Heart right ventricle (tissue), 16 donors: ENCODE measurements around the gene NEFH. TPM values are rescaled to one million over a fixed set of nuclear protein-coding genes. Genes with fewer than 3 reads are reported as not detected.

Experiments used
- ATAC-seq, 8 donors: fragments of 200-7000 bp; cut with Tn5 transposase; one replicate each; pipeline ENCODE4 v1.9.1; 2020; ENCODE audit warnings: mild to moderate bottlenecking in 8 of 8, moderate library complexity in 8 of 8, moderate number of reproducible peaks in 1 of 8
- DNase-seq, 2 donors: peaks; one replicate each; pipeline ENCODE4 v3.0.0-alpha.2; 2020
- H3K27ac ChIP-seq, 10 donors: fragments of 200-600 bp; sonication (generic) in 2 of 10; one replicate each; pipeline versions ENCODE4 v1.5.0 to v1.8.0; 2020 to 2022; ENCODE audit warnings: mild to moderate bottlenecking in 3 of 10
- H3K27me3 ChIP-seq, 7 donors: fragments of 200-600 bp; one replicate each; pipeline ENCODE4 v1.8.0; 2021 to 2022; ENCODE audit warnings: mild to moderate bottlenecking in 2 of 7
- H3K36me3 ChIP-seq, 9 donors: fragments of 200-600 bp; sonication (generic) in 1 of 9; one replicate each; pipeline versions ENCODE4 v1.5.0 to v1.8.0; 2020 to 2022; ENCODE audit warnings: mild to moderate bottlenecking in 2 of 9
- H3K4me1 ChIP-seq, 9 donors: fragments of 200-600 bp; sonication (generic) in 1 of 9; one replicate each; pipeline versions ENCODE4 v1.5.0 to v1.8.0; 2020 to 2022; ENCODE audit warnings: mild to moderate bottlenecking in 4 of 9
- H3K4me3 ChIP-seq, 10 donors: fragments of 200-600 bp; sonication (generic) in 2 of 10; one replicate each; pipeline versions ENCODE4 v1.5.0 to v1.8.0; 2020 to 2022; ENCODE audit warnings: mild to moderate bottlenecking in 7 of 10, moderate library complexity in 2 of 10
- H3K9me3 ChIP-seq, 11 donors: fragments of 200-600 bp in 10 of 11; sonication (generic) in 2 of 11; one replicate each; pipeline versions ENCODE4 v1.5.0 to v1.8.0; 2013 to 2022; ENCODE audit warnings: mild to moderate bottlenecking in 2 of 11, control low read depth in 1 of 11, moderate library complexity in 1 of 11
- WGBS, 2 donors: extraction: QIAGEN DNeasy Blood & Tissue Kit; methylation state at CpG; one replicate each; pipeline ENCODE4 v1.1.7; 2013; ENCODE audit warnings: inconsistent platforms in 1 of 2; 5-methylcytosine and 5-hydroxymethylcytosine counted together
- intact Hi-C, 10 donors: fragments of 100-400 bp; cut with DNase I; formaldehyde crosslinking; loops; one replicate each; pipeline versions ENCODE4 v1.11.1 to v1.14.2; 2022
- polyA plus RNA-seq, 2 donors: library from polyadenylated mRNA; stranded (reverse); fragments of 200-250 nt; gene quantifications; one replicate each; pipeline ENCODE4 v1.2.3, GENCODE V29; 2013
- total RNA-seq, 10 donors: library from RNA; stranded (reverse); fragmentation: NEBNext Ultra II Directional in 3 of 10; extraction: Animal tissue kit (Norgen Biotek cat#: 25700) in 3 of 10; gene quantifications; one replicate each; pipeline versions ENCODE4 v1.2.1 to v1.2.4, GENCODE V29; 2021 to 2023
- TF ChIP-seq, protein P1 (sequence below), 9 donors: fragments of 200-600 bp; sonication (generic) in 2 of 9; IDR thresholded peaks; one replicate each; pipeline versions ENCODE4 v1.5.0 to v1.8.0; 2021 to 2022; ENCODE audit warnings: antibody characterized with exemption in 9 of 9, mild to moderate bottlenecking in 5 of 9, moderate library complexity in 1 of 9
- donor health status: Arrhythmogenic right ventricular cardiomyopathy.
- donor health status: ischemic (EF 13 %, LVEDD 7.1; RV severe dilation, severe dysfunction).
- donor health status: healthy with polysubstance abuse.
- donor health status: DM: no; HTN: yes; CAD: no.
- donor health status: DM: no; HTN: no; CAD: no.
- donor health status: ischemic (EF 25% LVEDD 6.9; RV normal size, moderate dysfunction).
- donor health status: ischemic (EF 25% LVEDD 5.7; RV mildly dilated, moderate dysfunction).
- donor health status: healthy.
- donor health status: DM: yes; HTN: yes; CAD: no.
- donor health status: Ischemic cardiomyopathy.
- donor health status: ischemic (EF 35%, LVEDD 5.7; RV mildly dilated, moderate dysfunction).
- donor health status: nonischemic (EF 11% LVEDD 7.7; RV severe dilation, severe dysfunction).
- donor health status: DM: yes; HTN: yes; CAD: no.
- donor health status: PGD.
- donor health status: ischemic (EF 29% LVEDD 5.4; RV normal size, mild dysfunction).
- donor health status: nonischemic (EF 23%, LVEDD 6.1; RV moderate dilation, normal function).

Gene NEFH
- total and polyA plus RNA-seq, 12 donors = 0.07 to 0.60 (median 0.18) TPM; not detected in 3

DNA sequence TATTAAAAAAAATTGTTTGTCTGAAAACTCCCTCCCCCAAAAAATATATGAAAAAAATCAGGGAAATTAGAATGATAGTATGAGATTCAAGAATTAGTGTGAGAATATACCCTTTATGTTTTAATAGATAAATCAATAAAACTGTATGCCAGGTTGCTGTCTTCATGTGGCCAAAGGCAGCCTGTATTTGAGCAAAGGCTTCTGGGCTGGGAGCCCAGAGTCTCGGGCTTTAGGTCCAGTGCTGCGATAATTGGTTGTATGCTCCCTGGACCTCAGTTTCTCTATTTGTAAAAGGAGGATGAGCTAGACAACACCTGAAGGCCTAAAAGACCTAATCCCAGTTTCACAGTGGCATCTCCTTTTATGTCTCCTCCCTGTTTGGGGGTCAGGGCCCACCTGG, 43.7 kb downstream of the NEFH start:
- no peak overlapping the region for H3K27ac ChIP-seq
- TF ChIP-seq, protein P1, sequence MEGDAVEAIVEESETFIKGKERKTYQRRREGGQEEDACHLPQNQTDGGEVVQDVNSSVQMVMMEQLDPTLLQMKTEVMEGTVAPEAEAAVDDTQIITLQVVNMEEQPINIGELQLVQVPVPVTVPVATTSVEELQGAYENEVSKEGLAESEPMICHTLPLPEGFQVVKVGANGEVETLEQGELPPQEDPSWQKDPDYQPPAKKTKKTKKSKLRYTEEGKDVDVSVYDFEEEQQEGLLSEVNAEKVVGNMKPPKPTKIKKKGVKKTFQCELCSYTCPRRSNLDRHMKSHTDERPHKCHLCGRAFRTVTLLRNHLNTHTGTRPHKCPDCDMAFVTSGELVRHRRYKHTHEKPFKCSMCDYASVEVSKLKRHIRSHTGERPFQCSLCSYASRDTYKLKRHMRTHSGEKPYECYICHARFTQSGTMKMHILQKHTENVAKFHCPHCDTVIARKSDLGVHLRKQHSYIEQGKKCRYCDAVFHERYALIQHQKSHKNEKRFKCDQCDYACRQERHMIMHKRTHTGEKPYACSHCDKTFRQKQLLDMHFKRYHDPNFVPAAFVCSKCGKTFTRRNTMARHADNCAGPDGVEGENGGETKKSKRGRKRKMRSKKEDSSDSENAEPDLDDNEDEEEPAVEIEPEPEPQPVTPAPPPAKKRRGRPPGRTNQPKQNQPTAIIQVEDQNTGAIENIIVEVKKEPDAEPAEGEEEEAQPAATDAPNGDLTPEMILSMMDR (IDR thresholded peaks at IDR 0.05) = no peak
- no peaks in the 10 kb centered on the region for H3K9me3 ChIP-seq
- ATAC-seq = no peak
- H3K4me3 ChIP-seq = no peak overlapping the region
- H3K36me3 ChIP-seq = peaks cover 0 to 100% (median 80%) of the 10 kb centered on the region in 9 donors
- no peaks in the 10 kb centered on the region for H3K27me3 ChIP-seq
- no peak for DNase-seq
- WGBS, 2 donors = 88 to 93% methylated on average over 2 of the region's 2 CpGs
- intact Hi-C loops = loop anchor here in 6 of 10 donors (1.0 to 10.0 kb wide), 4 partner anchors 126 to 229 kb away; no protein-coding TSS in a partner anchor
- H3K4me1 ChIP-seq = no peaks in the 10 kb centered on the region

DNA sequence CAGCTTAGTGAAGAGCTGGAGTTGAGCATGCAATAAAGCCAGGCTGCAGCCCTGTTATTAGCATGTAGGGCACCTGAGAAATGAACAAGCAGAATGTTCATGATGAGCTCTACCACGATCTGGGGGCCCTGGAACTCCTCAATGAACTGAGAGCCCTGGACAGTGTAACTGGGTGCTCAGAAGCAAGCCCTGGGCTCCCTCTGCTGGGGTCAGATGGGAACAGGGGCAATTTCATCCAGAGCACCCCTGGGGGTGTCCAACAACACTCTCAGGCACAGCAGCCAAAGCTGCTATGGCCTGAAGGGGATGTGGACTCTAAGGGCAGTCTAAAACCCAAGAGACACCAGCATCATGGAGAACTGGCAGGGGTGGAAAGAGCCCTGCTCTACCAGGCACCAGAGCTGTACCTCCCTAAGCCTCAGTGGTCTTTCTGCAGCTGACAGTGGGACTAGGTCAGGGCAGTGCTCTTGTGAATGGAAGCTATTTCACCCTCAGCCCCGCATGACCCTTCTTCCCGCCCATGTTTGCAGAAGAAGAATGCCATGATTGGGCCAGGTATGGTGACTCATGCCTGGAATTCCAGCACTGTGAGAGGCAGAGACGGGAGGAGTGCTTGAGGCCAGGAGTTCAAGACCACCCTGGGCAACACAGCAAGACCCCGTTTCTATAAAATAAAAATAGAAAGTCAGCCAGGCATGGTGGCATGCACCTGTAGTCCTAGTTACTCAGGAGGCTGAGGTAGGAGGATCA, 44.6 kb downstream of the NEFH start:
- TF ChIP-seq, protein P1 (IDR thresholded peaks at IDR 0.05) = peak; percentile 20 to 54 (median 49)
- peak in 7 of 8 donors; percentile 38 to 86 (median 73) for ATAC-seq
- H3K4me3 ChIP-seq = no peak overlapping the region
- H3K36me3 ChIP-seq = peaks cover 0 to 100% (median 78%) of the 10 kb centered on the region in 9 donors
- DNase-seq = peak in 1 of 2 donors; percentile 10
- no peaks in the 10 kb centered on the region for H3K4me1 ChIP-seq
- no peaks in the 10 kb centered on the region for H3K9me3 ChIP-seq
- no peak overlapping the region for H3K27ac ChIP-seq
- 66 to 67% methylated on average over 5 of the region's 5 CpGs for WGBS, 2 donors
- H3K27me3 ChIP-seq = no peaks in the 10 kb centered on the region
- intact Hi-C loops = loop anchor here (1.0 to 10.0 kb wide), 4 partner anchors 127 to 230 kb away; no protein-coding TSS in a partner anchor

DNA sequence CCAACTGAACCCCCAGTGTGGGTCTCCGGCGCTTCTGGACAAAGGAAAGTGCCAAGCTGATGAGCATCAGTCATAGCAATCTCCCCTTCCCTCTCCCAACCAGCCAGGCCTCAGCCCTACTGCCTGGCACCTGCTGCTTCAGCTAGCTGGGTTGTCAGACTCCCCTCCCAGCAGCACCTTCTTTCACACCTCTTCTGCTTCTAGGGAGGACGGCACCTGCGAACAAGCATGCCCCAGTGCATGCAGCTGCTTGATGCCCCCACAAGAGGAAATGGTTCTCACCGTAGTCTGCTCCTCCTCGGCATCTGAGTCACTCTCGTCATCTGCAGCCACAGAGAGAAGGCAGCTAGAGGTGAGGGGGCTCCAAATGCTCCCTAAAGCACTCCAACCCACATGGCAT, 48.1 kb downstream of the NEFH start:
- Histone ChIP-seq H3K27ac (no peak overlapping the region), H3K4me3 (no peak overlapping the region), H3K36me3 (peaks cover 0 to 100% (median 79%) of the 10 kb centered on the region in 9 donors), H3K4me1 (no peaks in the 10 kb centered on the region), H3K27me3 (no peaks in the 10 kb centered on the region), H3K9me3 (no peaks in the 10 kb centered on the region)
- TF ChIP-seq, protein P1 (IDR thresholded peaks at IDR 0.05) = no peak
- ATAC-seq = no peak
- intact Hi-C loops = loop anchor here in 6 of 10 donors (5.0 to 10.0 kb wide), 3 partner anchors 131 to 233 kb away; no protein-coding TSS in a partner anchor
- WGBS, 2 donors = 94 to 97% methylated on average over 7 of the region's 7 CpGs
- no peak for DNase-seq

DNA sequence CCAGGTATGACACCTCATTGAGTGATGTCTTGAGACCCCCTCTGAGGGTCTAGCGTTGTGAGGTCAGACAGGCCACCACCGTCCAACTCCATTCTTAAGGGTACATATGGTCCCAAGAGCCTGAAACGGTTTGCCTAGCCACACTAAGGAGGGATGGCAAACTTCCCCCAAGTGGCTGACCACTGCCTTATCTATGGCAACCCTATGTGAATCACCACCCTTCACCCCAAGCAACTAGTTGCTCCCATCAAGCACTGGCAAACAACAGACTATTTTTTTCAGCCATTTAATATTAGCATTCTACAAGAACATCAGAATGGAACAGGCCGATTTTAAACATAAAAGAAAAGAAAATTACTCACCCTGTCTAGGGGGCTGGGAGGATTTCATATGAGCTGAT, 50.7 kb downstream of the NEFH start:
- Histone ChIP-seq H3K27me3 (no peaks in the 10 kb centered on the region), H3K9me3 (peaks cover 0 to 7% (median 0%) of the 10 kb centered on the region in 11 donors), H3K4me1 (no peaks in the 10 kb centered on the region), H3K4me3 (no peak overlapping the region), H3K27ac (no peak overlapping the region), H3K36me3 (peaks cover 0 to 100% (median 69%) of the 10 kb centered on the region in 9 donors)
- ATAC-seq (no peak), DNase-seq (no peak)
- WGBS, 2 donors = 92 to 94% methylated on average over 4 of the region's 4 CpGs
- TF ChIP-seq, protein P1 (IDR thresholded peaks at IDR 0.05) = no peak
- intact Hi-C loops = no loop called here
